ENCODE results near the gene NUDC. TPM values are rescaled to one million over a fixed set of nuclear protein-coding genes. Genes with fewer than 3 reads are reported as not detected.
"Not testable (repeated sequence)": the region's sequence is repeated elsewhere in the genome, so short reads cannot be mapped to it uniquely, and the experiment has no call there.

Gene NUDC
- total RNA-seq (41.2 TPM), polyA plus RNA-seq (10 to 100 TPM; 75.0 to 93.4 (median 84.8) TPM)

- Histone ChIP-seq H3K27me3 (ENCODE audit: control insufficient read depth, insufficient read depth, low read length) (no peaks in the 10 kb centered on the region), H3K9me3 (ENCODE audit: control insufficient read depth in 2 of 2, low read length in 2 of 2) (no peaks in the 10 kb centered on the region), H3K4me1 (ENCODE audit: control insufficient read depth, insufficient read depth, low read length, poor library complexity, severe bottlenecking) (peaks cover 22% of the 10 kb centered on the region), H3K27ac (ENCODE audit: insufficient read depth, low read length, poor library complexity, severe bottlenecking) (peak within 1 kb of the TSS; percentile 89), H3K4me3 (ENCODE audit: low read depth, low read length) (peak within 1 kb of the TSS; percentile 87), H3K36me3 (ENCODE audit: control insufficient read depth, insufficient read depth, low read length) (peaks cover 18% of the 10 kb centered on the region)
- DNase-seq (peak; percentile 93 to 98 (median 96)), ATAC-seq (ENCODE audit: low read depth in 2 of 2) (peak; percentile 95)
- Mint-ChIP-seq H3K9me3 (no peaks in the 10 kb centered on the region), H3K4me3 (peak within 1 kb of the TSS; percentile 91 to 97 (median 94)), H3K4me1 (peaks cover 19 to 44% (median 31%) of the 10 kb centered on the region in 4 donors), H3K27me3 (no peaks in the 10 kb centered on the region), H3K27ac (peak within 1 kb of the TSS; percentile 92 to 98 (median 96)), H3K36me3 (peaks cover 6% of the 10 kb centered on the region)
These were observed at the start of gene NUDC for GRCh38 chr1:26921540-26922430. NUDC (plus strand) TSS chr1:26921743; CDS start chr1:26921849, 106 bp downstream.

DNA sequence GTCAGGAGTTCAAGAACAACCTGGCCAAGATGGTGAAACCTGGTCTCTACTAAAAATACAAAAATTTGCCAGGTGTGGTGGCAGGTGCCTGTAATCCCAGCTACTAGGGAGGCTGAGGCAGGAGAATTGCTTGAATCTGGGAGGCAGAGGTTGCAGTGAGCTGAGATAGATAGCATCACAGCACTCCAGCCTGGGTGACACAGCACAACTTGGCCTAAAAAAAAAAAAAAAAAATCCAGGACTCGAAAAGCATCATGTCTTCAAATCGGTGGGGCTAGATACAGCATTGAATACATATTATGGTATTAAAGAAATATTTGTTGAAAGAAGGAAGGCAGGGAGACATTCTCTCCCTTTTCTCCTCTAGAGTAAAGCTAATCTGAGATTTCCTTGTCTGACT lies 48.4 kb upstream of the NUDC start:
- H3K4me3 Mint-ChIP-seq; H3K27me3 Mint-ChIP-seq; DNase-seq; H3K4me1 ChIP-seq (ENCODE audit: control insufficient read depth, insufficient read depth, low read length, poor library complexity, severe bottlenecking); H3K4me1 Mint-ChIP-seq; H3K27ac Mint-ChIP-seq; H3K27me3 ChIP-seq (ENCODE audit: control insufficient read depth, insufficient read depth, low read length); H3K36me3 ChIP-seq (ENCODE audit: control insufficient read depth, insufficient read depth, low read length); H3K36me3 Mint-ChIP-seq; H3K9me3 ChIP-seq (ENCODE audit: control insufficient read depth in 2 of 2, low read length in 2 of 2); ATAC-seq (ENCODE audit: low read depth in 2 of 2); H3K9me3 Mint-ChIP-seq; H3K4me3 ChIP-seq (ENCODE audit: low read depth, low read length); H3K27ac ChIP-seq (ENCODE audit: insufficient read depth, low read length, poor library complexity, severe bottlenecking): not testable (repeated sequence)

DNA sequence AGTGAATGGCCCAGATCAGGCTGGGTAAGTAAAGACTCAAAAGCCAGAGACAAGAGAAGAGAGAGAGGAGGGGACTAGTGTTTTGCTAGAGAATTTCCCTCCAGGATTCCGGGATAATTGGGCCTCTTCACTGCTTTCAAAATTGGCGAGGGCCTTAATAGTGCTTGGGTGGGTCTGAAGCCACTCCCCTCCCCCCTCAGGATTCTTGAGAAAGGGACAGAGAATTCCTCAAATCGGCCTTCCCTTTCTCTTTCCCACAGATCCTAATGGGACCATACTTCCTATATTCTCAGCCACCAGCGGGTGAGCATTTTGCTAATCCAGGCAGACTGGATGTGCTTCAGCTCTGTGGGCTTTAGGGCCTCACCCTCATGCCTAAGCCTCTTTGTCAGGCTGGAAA lies 46.6 kb upstream of the NUDC start:
- no peak overlapping the region for H3K4me3 ChIP-seq (ENCODE audit: low read depth, low read length)
- ATAC-seq (ENCODE audit: low read depth in 2 of 2): no peak
- Mint-ChIP-seq H3K4me1 (peaks cover 0 to 4% (median under 1%) of the 10 kb centered on the region in 4 donors), H3K27ac (no peak overlapping the region), H3K36me3 (peaks cover 8% of the 10 kb centered on the region), H3K9me3 (no peaks in the 10 kb centered on the region), H3K4me3 (peak overlapping the region in 1 of 4 donors; percentile 16), H3K27me3 (no peaks in the 10 kb centered on the region)
- H3K4me1 ChIP-seq (ENCODE audit: control insufficient read depth, insufficient read depth, low read length, poor library complexity, severe bottlenecking): no peaks in the 10 kb centered on the region
- peaks cover 17% of the 10 kb centered on the region for H3K36me3 ChIP-seq (ENCODE audit: control insufficient read depth, insufficient read depth, low read length)
- H3K27ac ChIP-seq (ENCODE audit: insufficient read depth, low read length, poor library complexity, severe bottlenecking): no peak overlapping the region
- no peaks in the 10 kb centered on the region for H3K9me3 ChIP-seq (ENCODE audit: control insufficient read depth in 2 of 2, low read length in 2 of 2)
- no peak for DNase-seq
- H3K27me3 ChIP-seq (ENCODE audit: control insufficient read depth, insufficient read depth, low read length): no peaks in the 10 kb centered on the region

- H3K9me3 Mint-ChIP-seq: no peaks in the 10 kb centered on the region
- Histone ChIP-seq H3K36me3 (ENCODE audit: control insufficient read depth, insufficient read depth, low read length) (peaks cover 39% of the 10 kb centered on the region), H3K27ac (ENCODE audit: insufficient read depth, low read length, poor library complexity, severe bottlenecking) (no peak overlapping the region), H3K4me1 (ENCODE audit: control insufficient read depth, insufficient read depth, low read length, poor library complexity, severe bottlenecking) (no peaks in the 10 kb centered on the region), H3K27me3 (ENCODE audit: control insufficient read depth, insufficient read depth, low read length) (no peaks in the 10 kb centered on the region), H3K4me3 (ENCODE audit: low read depth, low read length) (no peak overlapping the region), H3K9me3 (ENCODE audit: control insufficient read depth in 2 of 2, low read length in 2 of 2) (no peaks in the 10 kb centered on the region)
- peaks cover 0 to 4% (median under 1%) of the 10 kb centered on the region in 4 donors for H3K4me1 Mint-ChIP-seq
- H3K4me3 Mint-ChIP-seq: no peak overlapping the region
- H3K36me3 Mint-ChIP-seq: peaks cover 14% of the 10 kb centered on the region
- H3K27ac Mint-ChIP-seq: no peak overlapping the region
- ATAC-seq (ENCODE audit: low read depth in 2 of 2) (no peak), DNase-seq (no peak)
- no peaks in the 10 kb centered on the region for H3K27me3 Mint-ChIP-seq
These were observed 44.2 kb upstream of the NUDC start for GRCh38 chr1:26877326-26877725.

- H3K9me3 Mint-ChIP-seq: no peaks in the 10 kb centered on the region
- H3K27me3 Mint-ChIP-seq: no peaks in the 10 kb centered on the region
- H3K36me3 Mint-ChIP-seq: peaks cover 33% of the 10 kb centered on the region
- H3K27ac ChIP-seq (ENCODE audit: insufficient read depth, low read length, poor library complexity, severe bottlenecking): no peak overlapping the region
- no peak overlapping the region for H3K27ac Mint-ChIP-seq
- peaks cover 0 to 13% (median 5%) of the 10 kb centered on the region in 4 donors for H3K4me1 Mint-ChIP-seq
- no peak overlapping the region for H3K4me3 ChIP-seq (ENCODE audit: low read depth, low read length)
- H3K36me3 ChIP-seq (ENCODE audit: control insufficient read depth, insufficient read depth, low read length): peaks cover 62% of the 10 kb centered on the region
- no peaks in the 10 kb centered on the region for H3K4me1 ChIP-seq (ENCODE audit: control insufficient read depth, insufficient read depth, low read length, poor library complexity, severe bottlenecking)
- H3K9me3 ChIP-seq (ENCODE audit: control insufficient read depth in 2 of 2, low read length in 2 of 2): no peaks in the 10 kb centered on the region
- H3K4me3 Mint-ChIP-seq: no peak overlapping the region
- ATAC-seq (ENCODE audit: low read depth in 2 of 2) (no peak), DNase-seq (no peak)
- H3K27me3 ChIP-seq (ENCODE audit: control insufficient read depth, insufficient read depth, low read length): no peaks in the 10 kb centered on the region
These were observed 41.8 kb upstream of the NUDC start for GRCh38 chr1:26879793-26880192.

DNA sequence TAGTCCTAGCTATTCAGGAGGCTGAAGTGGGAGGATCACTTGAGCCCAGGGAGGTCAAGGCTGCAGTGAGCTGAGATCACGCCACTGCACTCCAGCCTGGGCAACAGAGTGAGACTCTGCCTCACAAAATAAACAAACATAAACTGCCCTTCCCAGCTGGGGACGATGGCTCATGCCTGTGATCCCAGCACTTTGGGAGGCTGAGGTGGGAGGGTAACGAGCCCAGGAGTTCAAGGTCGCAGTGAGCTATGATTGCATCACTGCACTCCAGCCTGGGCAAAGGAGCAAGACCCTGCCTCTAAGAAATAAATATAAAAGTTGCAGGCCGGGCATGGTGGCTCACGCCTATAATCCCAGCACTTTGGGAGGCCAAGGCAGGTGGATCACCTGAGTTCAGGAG lies 39.9 kb upstream of the NUDC start:
- H3K9me3 ChIP-seq (ENCODE audit: control insufficient read depth in 2 of 2, low read length in 2 of 2); H3K27ac ChIP-seq (ENCODE audit: insufficient read depth, low read length, poor library complexity, severe bottlenecking); H3K4me3 ChIP-seq (ENCODE audit: low read depth, low read length); H3K4me1 ChIP-seq (ENCODE audit: control insufficient read depth, insufficient read depth, low read length, poor library complexity, severe bottlenecking); H3K27ac Mint-ChIP-seq; ATAC-seq (ENCODE audit: low read depth in 2 of 2); H3K27me3 Mint-ChIP-seq; H3K4me3 Mint-ChIP-seq; H3K27me3 ChIP-seq (ENCODE audit: control insufficient read depth, insufficient read depth, low read length); H3K9me3 Mint-ChIP-seq; DNase-seq: not testable (repeated sequence)
- Mint-ChIP-seq H3K36me3 (peaks cover 35% of the 10 kb centered on the region), H3K4me1 (peaks cover 0 to 18% (median 4%) of the 10 kb centered on the region in 4 donors)
- H3K36me3 ChIP-seq (ENCODE audit: control insufficient read depth, insufficient read depth, low read length): peaks cover 77% of the 10 kb centered on the region

- Histone ChIP-seq H3K36me3 (ENCODE audit: control insufficient read depth, insufficient read depth, low read length) (peaks cover 76% of the 10 kb centered on the region), H3K27me3 (ENCODE audit: control insufficient read depth, insufficient read depth, low read length) (no peaks in the 10 kb centered on the region), H3K9me3 (ENCODE audit: control insufficient read depth in 2 of 2, low read length in 2 of 2) (no peaks in the 10 kb centered on the region), H3K27ac (ENCODE audit: insufficient read depth, low read length, poor library complexity, severe bottlenecking) (no peak overlapping the region), H3K4me3 (ENCODE audit: low read depth, low read length) (no peak overlapping the region), H3K4me1 (ENCODE audit: control insufficient read depth, insufficient read depth, low read length, poor library complexity, severe bottlenecking) (no peaks in the 10 kb centered on the region)
- H3K4me1 Mint-ChIP-seq: peaks cover 6 to 21% (median 7%) of the 10 kb centered on the region in 4 donors
- ATAC-seq (ENCODE audit: low read depth in 2 of 2) (no peak), DNase-seq (no peak)
- H3K27ac Mint-ChIP-seq: peak overlapping the region in 1 of 3 donors; percentile 65
- no peaks in the 10 kb centered on the region for H3K9me3 Mint-ChIP-seq
- H3K4me3 Mint-ChIP-seq: no peak overlapping the region
- peaks cover 40% of the 10 kb centered on the region for H3K36me3 Mint-ChIP-seq
- H3K27me3 Mint-ChIP-seq: no peaks in the 10 kb centered on the region
These were observed 38.7 kb upstream of the NUDC start for GRCh38 chr1:26882696-26883463.
